WTC11 (cell line): ENCODE results near the gene MSH2. TPM values are rescaled to one million over a fixed set of nuclear protein-coding genes. Genes with fewer than 3 reads are reported as not detected.

ENCODE experiments used
- ATAC-seq: fragments of 200-7000 bp; cut with Tn5 transposase; 2 replicates; pipeline ENCODE4 v1.10.0; 2021; ENCODE audit warnings: mild to moderate bottlenecking, moderate library complexity
- CTCF ChIA-PET: fragments of 300-600 bp; sonication (Branson Sonifier 250); formaldehyde crosslinking; loops from one replicate; lab custom pipeline; 2021; ENCODE audit warnings: antibody characterized with exemption; lab: Charles Lee
- POLR2A ChIA-PET: fragments of 350-600 bp; sonication (Branson Sonifier 250); formaldehyde crosslinking; loops from one replicate; lab custom pipeline; 2021; ENCODE audit warnings: antibody characterized with exemption; lab: Charles Lee
- DNase-seq: peaks from one replicate; pipeline ENCODE4 v3.0.0; 2021; ENCODE audit warnings: low spot score
- H3K27ac Mint-ChIP-seq: 2 replicates; pipeline ENCODE4 v1.8.0; 2021; ENCODE audit warnings: mixed read lengths
- H3K27me3 Mint-ChIP-seq: 2 replicates; pipeline ENCODE4 v1.8.0; 2021; ENCODE audit warnings: low read depth, mild to moderate bottlenecking, moderate library complexity, mixed read lengths
- H3K36me3 Mint-ChIP-seq: 2 replicates; pipeline ENCODE4 v1.8.0; 2021; ENCODE audit warnings: mixed read lengths
- H3K4me1 Mint-ChIP-seq: 2 replicates; pipeline ENCODE4 v1.8.0; 2022; ENCODE audit warnings: mixed read lengths
- H3K4me3 Mint-ChIP-seq: 2 replicates; pipeline ENCODE4 v1.8.0; 2021; ENCODE audit warnings: mild to moderate bottlenecking, moderate library complexity, mixed read lengths
- H3K9me3 Mint-ChIP-seq: 2 replicates; pipeline ENCODE4 v1.8.0; 2021; ENCODE audit warnings: mixed read lengths
- CBFB ChIP-seq: sonication (generic); formaldehyde crosslinking; IDR thresholded peaks from 2 replicates; pipeline ENCODE4 v1.8.1; 2022; ENCODE audit warnings: mild to moderate bottlenecking, low read depth, missing genetic modification reagents
- CREB1 ChIP-seq: sonication (generic); formaldehyde crosslinking; IDR thresholded peaks from 2 replicates; pipeline ENCODE4 v1.8.0; 2023; ENCODE audit warnings: mild to moderate bottlenecking, missing genetic modification reagents
- ELF4 ChIP-seq: sonication (generic); formaldehyde crosslinking; IDR thresholded peaks from 2 replicates; pipeline ENCODE4 v1.8.1; 2022; ENCODE audit warnings: low read depth, mild to moderate bottlenecking, moderate library complexity, missing genetic modification reagents
- EMX1 ChIP-seq: fragments of 250-450 bp; sonication (Bioruptor Pico); IDR thresholded peaks from 2 replicates; pipeline ENCODE4 v1.8.0; 2021; ENCODE audit warnings: mild to moderate bottlenecking
- FOXJ3 ChIP-seq: sonication (generic); formaldehyde crosslinking; IDR thresholded peaks from 2 replicates; pipeline ENCODE4 v1.9.0; 2021; ENCODE audit warnings: missing genetic modification reagents, mild to moderate bottlenecking, borderline replicate concordance
- FOXP1 ChIP-seq: sonication (generic); formaldehyde crosslinking; IDR thresholded peaks from 2 replicates; pipeline ENCODE4 v1.8.0; 2022; ENCODE audit warnings: missing genetic modification reagents, mild to moderate bottlenecking, moderate library complexity, borderline replicate concordance
- GABPB1 ChIP-seq: sonication (generic); formaldehyde crosslinking; IDR thresholded peaks from 2 replicates; pipeline ENCODE4 v1.8.1; 2023; ENCODE audit warnings: mild to moderate bottlenecking, missing genetic modification reagents
- HMGA2 ChIP-seq: fragments of 250-450 bp; sonication (Bioruptor Pico); IDR thresholded peaks from 2 replicates; pipeline ENCODE4 v1.4.0; 2021; ENCODE audit warnings: mild to moderate bottlenecking, moderate library complexity
- NFATC4 ChIP-seq: fragments of 250-450 bp; sonication (Bioruptor Pico); IDR thresholded peaks from 2 replicates; pipeline ENCODE4 v1.9.0; 2021; ENCODE audit warnings: mild to moderate bottlenecking
- NR2C2 ChIP-seq: sonication (generic); formaldehyde crosslinking; IDR thresholded peaks from 2 replicates; pipeline ENCODE4 v1.8.0; 2022; ENCODE audit warnings: mild to moderate bottlenecking, missing genetic modification reagents
- SMAD3 ChIP-seq: sonication (generic); formaldehyde crosslinking; IDR thresholded peaks from 2 replicates; pipeline ENCODE4 v1.8.0; 2022; ENCODE audit warnings: missing genetic modification reagents, mild to moderate bottlenecking, borderline replicate concordance
- SP1 ChIP-seq: sonication (generic); formaldehyde crosslinking; conservative IDR thresholded peaks from 2 replicates; pipeline ENCODE4 v1.8.1; 2022; ENCODE audit warnings: missing genetic modification reagents
- TCF7 ChIP-seq: sonication (generic); formaldehyde crosslinking; IDR thresholded peaks from 2 replicates; pipeline ENCODE4 v1.8.0; 2022; ENCODE audit warnings: mild to moderate bottlenecking, low read depth, missing genetic modification reagents, moderate library complexity
- ZNF263 ChIP-seq: sonication (generic); formaldehyde crosslinking; IDR thresholded peaks from 2 replicates; pipeline ENCODE4 v1.8.1; 2022; ENCODE audit warnings: low read depth, mild to moderate bottlenecking, moderate library complexity, missing genetic modification reagents
- ZNF416 ChIP-seq: fragments of 250-450 bp; sonication (Bioruptor Pico); IDR thresholded peaks from 2 replicates; pipeline ENCODE4 v1.9.0; 2021; ENCODE audit warnings: mild to moderate bottlenecking, inconsistent platforms
- ZNF423 ChIP-seq: fragments of 250-450 bp; sonication (Bioruptor Pico); IDR thresholded peaks from 2 replicates; pipeline ENCODE4 v2.1.2; 2022; ENCODE audit warnings: mild to moderate bottlenecking, moderate library complexity
- total RNA-seq: library from RNA; stranded (reverse); gene quantifications from 3 replicates; pipeline ENCODE4 v1.2.3, GENCODE V29; 2021
- TF ChIP-seq, protein P1 (sequence below): sonication (generic); formaldehyde crosslinking; IDR thresholded peaks from 2 replicates; pipeline ENCODE4 v1.8.0; 2023; ENCODE audit warnings: mild to moderate bottlenecking, missing genetic modification reagents
- TF ChIP-seq, protein P2 (sequence below): sonication (generic); formaldehyde crosslinking; IDR thresholded peaks from 2 replicates; pipeline ENCODE4 v1.8.1; 2022; ENCODE audit warnings: low read depth, mild to moderate bottlenecking, moderate library complexity, missing genetic modification reagents, borderline replicate concordance
- TF ChIP-seq, protein P3 (sequence below): sonication (generic); formaldehyde crosslinking; IDR thresholded peaks from 2 replicates; pipeline ENCODE4 v1.8.1; 2023; ENCODE audit warnings: mild to moderate bottlenecking, missing genetic modification reagents, borderline replicate concordance

MSH2 gene
- total RNA-seq, 1 experiment from 2014 or later, result 244 TPM

DNA sequence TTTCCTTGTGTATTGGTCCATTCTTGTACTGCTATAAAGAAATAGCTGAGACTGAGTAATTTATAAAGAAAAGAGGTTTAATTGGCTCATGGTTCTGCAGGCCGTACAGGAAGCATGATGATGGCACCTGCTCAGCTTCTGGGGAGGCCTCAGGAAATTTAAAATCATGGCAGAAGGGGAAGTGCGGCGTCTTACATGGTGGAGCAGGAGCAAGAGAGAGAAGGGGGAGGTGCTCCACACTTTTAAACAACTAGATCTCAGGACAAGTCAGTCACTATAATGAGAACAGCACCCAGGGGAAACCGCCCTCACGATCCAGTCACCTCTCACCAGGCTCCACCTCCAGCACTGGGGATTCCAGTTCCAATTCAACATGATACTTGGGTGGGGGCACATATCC, 54.3 kb downstream of the MSH2 start:
- POLR2A ChIA-PET, result no interaction called here
- ATAC-seq, result no peak
- 0 out of 2 replicates have a peak overlapping the region, but pooled peaks have one; percentile 48 for H3K27ac Mint-ChIP-seq

DNA sequence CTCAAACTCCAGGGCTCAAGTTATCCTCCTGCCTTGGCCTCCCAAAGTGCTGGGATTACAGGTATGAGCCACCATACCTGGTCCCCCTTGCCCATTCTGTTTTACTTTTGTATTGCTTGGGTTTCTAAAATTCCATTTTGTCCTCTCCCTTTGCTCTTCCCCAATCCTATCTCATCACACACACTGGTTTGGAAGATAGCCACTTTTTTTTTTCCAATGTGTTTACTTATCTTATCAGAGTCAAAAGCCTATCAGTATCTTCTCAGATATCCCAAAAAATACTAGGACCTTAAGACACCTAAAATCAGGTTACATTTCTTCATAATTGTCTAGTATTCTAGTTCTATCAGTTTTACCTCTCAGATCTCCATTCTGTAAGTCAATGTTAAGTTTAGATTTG, 56.1 kb downstream of the MSH2 start:
- no peak overlapping the region for H3K4me3 Mint-ChIP-seq
- TF ChIP-seq CREB1 (CRISPR knock-in tag), result no peak
- no peak for TF ChIP-seq NR2C2
- no peak for TF ChIP-seq EMX1 (CRISPR knock-in tag)
- no peak for TF ChIP-seq ELF4 (CRISPR knock-in tag)
- TF ChIP-seq NFATC4, result no peak
- TF ChIP-seq ZNF423 (CRISPR knock-in tag), result no peak
- TF ChIP-seq FOXJ3, result no peak
- TF ChIP-seq ZNF416 (CRISPR knock-in tag), result no peak
- TF ChIP-seq ZNF263, result no peak
- TF ChIP-seq, protein P1, sequence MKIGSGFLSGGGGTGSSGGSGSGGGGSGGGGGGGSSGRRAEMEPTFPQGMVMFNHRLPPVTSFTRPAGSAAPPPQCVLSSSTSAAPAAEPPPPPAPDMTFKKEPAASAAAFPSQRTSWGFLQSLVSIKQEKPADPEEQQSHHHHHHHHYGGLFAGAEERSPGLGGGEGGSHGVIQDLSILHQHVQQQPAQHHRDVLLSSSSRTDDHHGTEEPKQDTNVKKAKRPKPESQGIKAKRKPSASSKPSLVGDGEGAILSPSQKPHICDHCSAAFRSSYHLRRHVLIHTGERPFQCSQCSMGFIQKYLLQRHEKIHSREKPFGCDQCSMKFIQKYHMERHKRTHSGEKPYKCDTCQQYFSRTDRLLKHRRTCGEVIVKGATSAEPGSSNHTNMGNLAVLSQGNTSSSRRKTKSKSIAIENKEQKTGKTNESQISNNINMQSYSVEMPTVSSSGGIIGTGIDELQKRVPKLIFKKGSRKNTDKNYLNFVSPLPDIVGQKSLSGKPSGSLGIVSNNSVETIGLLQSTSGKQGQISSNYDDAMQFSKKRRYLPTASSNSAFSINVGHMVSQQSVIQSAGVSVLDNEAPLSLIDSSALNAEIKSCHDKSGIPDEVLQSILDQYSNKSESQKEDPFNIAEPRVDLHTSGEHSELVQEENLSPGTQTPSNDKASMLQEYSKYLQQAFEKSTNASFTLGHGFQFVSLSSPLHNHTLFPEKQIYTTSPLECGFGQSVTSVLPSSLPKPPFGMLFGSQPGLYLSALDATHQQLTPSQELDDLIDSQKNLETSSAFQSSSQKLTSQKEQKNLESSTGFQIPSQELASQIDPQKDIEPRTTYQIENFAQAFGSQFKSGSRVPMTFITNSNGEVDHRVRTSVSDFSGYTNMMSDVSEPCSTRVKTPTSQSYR, result no peak
- H3K27ac Mint-ChIP-seq, result peak overlapping the region; percentile 85
- peaks cover 8% of the 10 kb centered on the region for H3K4me1 Mint-ChIP-seq
- peaks cover 79% of the 10 kb centered on the region for H3K36me3 Mint-ChIP-seq
- ChIA-PET CTCF (no interaction called here), POLR2A (no interaction called here)
- no peaks in the 10 kb centered on the region for H3K27me3 Mint-ChIP-seq
- H3K9me3 Mint-ChIP-seq, result no peaks in the 10 kb centered on the region
- ATAC-seq (no peak), DNase-seq (no peak)

More for the DNA sequence above, 54.3 kb downstream of the MSH2 start:
- Mint-ChIP-seq H3K9me3 (no peaks in the 10 kb centered on the region), H3K4me3 (no peak overlapping the region), H3K27me3 (no peaks in the 10 kb centered on the region), H3K4me1 (peaks cover 3% of the 10 kb centered on the region), H3K36me3 (peaks cover 74% of the 10 kb centered on the region)
- CTCF ChIA-PET, result no interaction called here
- DNase-seq, result no peak
- no peak for TF ChIP-seq GABPB1 (CRISPR knock-in tag)
- no peak for TF ChIP-seq FOXP1 (CRISPR knock-in tag)
- TF ChIP-seq SMAD3 (CRISPR knock-in tag), result no peak
- no peak for TF ChIP-seq ZNF416 (CRISPR knock-in tag)

DNA sequence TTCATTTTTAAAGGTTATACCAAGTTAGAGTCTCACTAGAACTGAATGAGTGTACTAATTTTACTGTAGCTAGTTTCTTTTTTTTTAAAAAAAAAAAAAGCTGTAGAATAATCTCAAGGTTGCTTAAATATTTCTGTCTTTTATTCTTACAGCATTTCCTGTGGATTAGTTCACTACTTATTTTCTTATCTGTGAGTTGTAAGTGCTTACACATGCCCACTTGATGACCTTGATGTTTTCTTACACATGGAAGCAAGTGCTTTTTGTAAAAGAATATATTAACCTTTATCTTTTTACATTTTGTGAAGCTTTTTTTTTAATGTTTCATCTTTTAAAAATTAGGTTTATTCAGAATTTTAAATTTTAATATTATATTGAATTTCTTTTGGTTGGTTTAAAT, 57.8 kb downstream of the MSH2 start:
- Mint-ChIP-seq H3K4me1 (peaks cover 20% of the 10 kb centered on the region), H3K27ac (no peak overlapping the region), H3K36me3 (peaks cover 78% of the 10 kb centered on the region), H3K9me3 (no peaks in the 10 kb centered on the region), H3K27me3 (no peaks in the 10 kb centered on the region), H3K4me3 (no peak overlapping the region)
- ATAC-seq (no peak), DNase-seq (no peak)
- POLR2A ChIA-PET, result no interaction called here
- CTCF ChIA-PET, result no interaction called here
- TF ChIP-seq, protein P2, sequence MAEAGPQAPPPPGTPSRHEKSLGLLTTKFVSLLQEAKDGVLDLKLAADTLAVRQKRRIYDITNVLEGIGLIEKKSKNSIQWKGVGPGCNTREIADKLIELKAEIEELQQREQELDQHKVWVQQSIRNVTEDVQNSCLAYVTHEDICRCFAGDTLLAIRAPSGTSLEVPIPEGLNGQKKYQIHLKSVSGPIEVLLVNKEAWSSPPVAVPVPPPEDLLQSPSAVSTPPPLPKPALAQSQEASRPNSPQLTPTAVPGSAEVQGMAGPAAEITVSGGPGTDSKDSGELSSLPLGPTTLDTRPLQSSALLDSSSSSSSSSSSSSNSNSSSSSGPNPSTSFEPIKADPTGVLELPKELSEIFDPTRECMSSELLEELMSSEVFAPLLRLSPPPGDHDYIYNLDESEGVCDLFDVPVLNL (CRISPR knock-in tag), result no peak
- TF ChIP-seq FOXJ3, result no peak
- TF ChIP-seq HMGA2 (CRISPR knock-in tag), result no peak
- no peak for TF ChIP-seq ELF4 (CRISPR knock-in tag)
- TF ChIP-seq SP1 (CRISPR knock-in tag), result no peak
- no peak for TF ChIP-seq NFATC4
- no peak for TF ChIP-seq CBFB
- TF ChIP-seq CREB1 (CRISPR knock-in tag), result no peak
- TF ChIP-seq TCF7 (CRISPR knock-in tag), result no peak
- TF ChIP-seq, protein P3, sequence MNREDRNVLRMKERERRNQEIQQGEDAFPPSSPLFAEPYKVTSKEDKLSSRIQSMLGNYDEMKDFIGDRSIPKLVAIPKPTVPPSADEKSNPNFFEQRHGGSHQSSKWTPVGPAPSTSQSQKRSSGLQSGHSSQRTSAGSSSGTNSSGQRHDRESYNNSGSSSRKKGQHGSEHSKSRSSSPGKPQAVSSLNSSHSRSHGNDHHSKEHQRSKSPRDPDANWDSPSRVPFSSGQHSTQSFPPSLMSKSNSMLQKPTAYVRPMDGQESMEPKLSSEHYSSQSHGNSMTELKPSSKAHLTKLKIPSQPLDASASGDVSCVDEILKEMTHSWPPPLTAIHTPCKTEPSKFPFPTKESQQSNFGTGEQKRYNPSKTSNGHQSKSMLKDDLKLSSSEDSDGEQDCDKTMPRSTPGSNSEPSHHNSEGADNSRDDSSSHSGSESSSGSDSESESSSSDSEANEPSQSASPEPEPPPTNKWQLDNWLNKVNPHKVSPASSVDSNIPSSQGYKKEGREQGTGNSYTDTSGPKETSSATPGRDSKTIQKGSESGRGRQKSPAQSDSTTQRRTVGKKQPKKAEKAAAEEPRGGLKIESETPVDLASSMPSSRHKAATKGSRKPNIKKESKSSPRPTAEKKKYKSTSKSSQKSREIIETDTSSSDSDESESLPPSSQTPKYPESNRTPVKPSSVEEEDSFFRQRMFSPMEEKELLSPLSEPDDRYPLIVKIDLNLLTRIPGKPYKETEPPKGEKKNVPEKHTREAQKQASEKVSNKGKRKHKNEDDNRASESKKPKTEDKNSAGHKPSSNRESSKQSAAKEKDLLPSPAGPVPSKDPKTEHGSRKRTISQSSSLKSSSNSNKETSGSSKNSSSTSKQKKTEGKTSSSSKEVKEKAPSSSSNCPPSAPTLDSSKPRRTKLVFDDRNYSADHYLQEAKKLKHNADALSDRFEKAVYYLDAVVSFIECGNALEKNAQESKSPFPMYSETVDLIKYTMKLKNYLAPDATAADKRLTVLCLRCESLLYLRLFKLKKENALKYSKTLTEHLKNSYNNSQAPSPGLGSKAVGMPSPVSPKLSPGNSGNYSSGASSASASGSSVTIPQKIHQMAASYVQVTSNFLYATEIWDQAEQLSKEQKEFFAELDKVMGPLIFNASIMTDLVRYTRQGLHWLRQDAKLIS (CRISPR knock-in tag), result no peak
